Measurements from ENCODE around the gene SLC6A13.

Gene SLC6A13

DNA sequence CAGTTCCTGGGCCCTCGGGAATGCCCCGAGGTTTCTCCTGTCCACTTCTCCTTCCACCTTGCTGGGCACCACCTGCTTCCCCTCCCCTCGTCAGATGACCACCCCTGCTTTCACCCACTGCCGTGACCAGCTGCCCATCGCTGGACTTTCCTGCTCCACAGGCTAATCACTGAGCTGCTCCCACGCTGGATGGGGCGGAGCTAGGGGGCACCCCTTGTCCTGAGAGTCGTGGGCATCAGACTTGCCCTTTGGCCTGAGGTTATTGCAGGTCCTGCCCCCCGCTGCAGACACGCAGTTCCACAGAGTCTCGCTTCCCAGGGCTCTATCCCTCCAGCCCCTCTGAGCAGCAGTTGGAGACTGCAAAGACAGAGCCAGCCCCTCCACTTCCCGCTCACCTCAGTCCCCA lies 49.1 kb downstream of the SLC6A13 start:
- DNase-seq: no peak

DNA sequence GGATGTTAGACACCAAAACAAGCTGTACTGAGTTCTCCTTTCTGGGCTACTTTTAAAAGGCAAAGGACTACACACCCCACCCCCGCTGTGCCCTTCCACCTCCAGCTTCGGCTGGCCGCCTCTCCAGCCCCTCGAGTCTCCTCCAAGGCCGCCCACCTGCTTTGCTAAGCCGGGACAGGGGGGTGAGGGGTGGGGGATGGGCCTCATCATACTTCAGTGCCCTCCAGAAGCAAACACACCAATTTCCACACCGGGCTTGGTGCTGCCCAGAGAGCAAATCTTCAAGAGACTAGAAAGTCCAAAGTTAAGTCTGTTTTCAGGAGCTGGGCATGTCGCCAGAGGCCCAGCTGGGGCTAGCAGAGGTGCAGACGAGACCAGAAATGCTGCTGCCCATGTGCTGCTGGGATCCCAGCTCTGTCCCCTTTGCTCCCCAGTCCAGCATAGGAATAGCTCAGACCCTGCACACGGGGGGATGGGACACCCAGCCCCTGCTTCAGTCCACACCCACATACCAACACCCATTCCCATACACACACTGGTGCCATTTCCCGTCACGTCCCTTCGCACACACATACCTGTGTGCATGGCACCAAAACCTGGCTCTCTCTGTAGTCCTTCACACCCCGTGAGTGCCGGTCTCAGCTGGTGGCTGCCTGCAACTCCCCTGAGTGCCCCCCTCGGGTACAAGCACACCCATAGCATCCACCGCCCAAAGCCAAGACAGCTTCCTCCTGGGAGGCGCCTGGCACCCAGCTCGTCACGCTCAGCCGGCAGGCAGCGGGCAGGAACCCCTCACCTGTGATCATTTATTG lies 49.7 kb downstream of the SLC6A13 start:
- no peak for DNase-seq

DNA sequence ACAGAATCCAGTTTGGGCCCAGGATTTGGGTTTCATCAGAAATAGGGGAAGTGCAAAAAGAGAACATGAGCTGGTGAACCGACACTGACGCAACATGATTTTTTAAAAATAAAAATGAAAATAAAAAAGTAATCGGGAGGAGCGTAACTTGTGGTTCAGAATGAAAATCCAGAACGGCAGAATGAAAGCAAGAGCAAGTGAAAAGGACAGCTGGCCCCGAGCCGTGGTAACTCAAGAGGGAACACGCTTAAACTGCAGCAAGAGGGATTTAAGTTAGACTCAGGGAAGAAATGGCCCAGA lies 50.3 kb downstream of the SLC6A13 start:
- DNase-seq: no peak

DNA sequence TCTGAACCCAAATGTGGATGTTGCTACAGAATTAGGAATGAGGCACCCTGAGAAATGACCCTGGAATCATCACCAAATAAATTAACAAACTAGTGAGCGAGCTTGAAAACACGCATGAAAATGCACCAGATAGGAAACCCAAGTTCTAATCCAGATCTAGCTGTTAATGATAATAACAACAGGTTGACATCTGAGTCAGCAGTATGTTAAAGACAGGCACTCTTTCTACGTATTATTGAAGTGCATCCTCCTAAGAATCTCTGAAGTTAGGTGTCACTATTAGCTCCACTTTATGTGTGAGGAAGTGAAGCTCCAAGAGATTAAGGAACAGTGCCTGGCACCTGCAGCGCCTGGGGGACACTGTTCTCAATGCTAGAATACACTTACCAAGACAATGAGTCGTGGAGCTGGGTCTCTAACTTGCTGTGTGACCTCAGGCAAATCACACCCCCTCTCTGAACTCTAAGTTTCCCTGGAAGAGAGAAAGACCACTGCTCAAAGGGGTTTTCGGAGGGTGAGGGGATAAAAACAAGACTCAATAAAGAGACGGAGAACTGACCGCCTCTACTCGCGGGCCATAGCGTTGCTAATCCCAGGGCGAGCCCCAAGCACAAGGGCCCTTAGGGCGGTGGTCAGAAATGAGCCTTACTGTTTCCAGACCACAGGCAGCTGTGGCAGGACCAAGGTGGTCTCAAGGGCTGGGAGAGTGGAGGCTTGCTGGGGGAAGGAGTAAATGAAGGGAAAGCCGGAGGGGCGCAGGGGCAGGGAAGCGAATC lies 50.8 kb downstream of the SLC6A13 start:
- DNase-seq: no peak

DNA sequence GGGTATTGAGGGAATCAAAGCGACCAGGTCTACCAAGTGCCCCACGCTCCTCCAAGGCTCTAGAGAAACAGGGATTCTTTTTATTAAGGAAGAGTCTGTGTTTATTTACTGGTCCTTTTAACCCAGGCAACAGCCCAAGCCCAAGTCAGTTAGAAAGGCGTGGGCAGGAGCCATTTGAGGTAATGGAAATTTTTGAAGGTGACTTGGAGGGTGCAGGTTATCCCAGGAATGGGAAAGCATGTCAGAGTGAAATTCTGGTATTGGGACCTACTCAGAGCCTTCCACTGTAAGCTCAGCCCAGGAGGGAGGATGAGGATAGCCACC lies 51.5 kb downstream of the SLC6A13 start:
- DNase-seq: no peak

DNA sequence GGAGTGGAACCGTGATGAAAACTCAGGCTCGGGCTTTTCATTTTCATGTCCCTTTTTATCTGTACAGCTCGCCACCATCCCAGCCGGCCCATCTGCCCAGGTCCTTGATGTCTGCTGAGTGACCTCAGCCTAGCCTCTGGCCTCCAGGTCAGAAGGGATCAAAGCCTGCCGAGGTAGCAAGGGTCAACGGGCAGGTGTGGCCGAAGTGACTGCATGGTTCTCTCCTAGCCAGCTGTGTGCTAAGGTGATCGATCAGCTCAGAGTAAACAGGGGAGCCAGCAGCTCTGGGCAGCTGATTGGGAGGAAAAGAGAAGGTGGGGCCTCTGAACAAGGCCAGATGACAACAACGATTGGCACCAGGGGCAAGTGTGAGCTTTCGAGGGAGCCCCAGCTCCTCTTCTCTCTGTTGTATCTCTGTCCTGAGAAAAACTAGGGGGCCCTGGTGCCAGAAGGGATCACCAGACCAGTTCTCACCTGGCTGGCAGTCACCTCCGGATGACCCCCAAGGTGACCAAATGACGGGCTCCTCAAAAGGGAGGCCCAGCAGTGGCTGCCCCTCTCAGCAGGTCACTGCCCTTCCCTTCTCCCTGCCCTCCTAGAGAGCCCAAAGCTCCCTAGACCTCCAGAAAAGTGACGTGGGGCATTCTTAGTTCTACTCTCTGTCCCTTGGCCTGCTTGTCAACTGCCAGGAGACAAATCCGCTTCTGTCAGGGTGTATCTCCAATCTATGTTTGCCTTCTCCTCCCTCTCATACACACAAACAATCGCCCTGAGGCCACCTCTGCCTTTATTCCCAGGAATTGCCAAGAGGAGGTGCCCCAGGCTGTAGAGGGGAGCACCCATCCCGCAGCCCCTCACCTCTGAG lies 52.1 kb downstream of the SLC6A13 start:
- DNase-seq: no peak

DNA sequence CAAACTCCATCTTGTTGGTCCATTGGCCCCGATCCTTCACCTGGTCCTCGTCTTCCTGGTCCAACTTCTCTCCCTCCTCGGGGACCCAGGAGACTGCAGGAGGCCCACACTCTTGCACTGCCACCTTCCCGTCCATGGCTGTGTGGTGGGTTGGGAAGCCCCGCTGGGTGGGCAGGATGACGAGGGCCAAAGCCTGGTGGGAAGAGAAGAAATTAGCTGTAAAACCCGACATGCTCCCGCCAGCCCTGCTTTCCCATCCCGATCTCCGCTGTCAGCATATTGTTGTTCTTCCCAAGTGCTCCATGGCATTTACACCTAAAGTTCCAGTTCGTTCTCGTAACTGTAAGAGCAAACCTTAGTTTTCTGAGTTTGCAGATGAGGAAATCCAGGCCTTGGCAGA lies 52.8 kb downstream of the SLC6A13 start:
- DNase-seq: no peak

DNA sequence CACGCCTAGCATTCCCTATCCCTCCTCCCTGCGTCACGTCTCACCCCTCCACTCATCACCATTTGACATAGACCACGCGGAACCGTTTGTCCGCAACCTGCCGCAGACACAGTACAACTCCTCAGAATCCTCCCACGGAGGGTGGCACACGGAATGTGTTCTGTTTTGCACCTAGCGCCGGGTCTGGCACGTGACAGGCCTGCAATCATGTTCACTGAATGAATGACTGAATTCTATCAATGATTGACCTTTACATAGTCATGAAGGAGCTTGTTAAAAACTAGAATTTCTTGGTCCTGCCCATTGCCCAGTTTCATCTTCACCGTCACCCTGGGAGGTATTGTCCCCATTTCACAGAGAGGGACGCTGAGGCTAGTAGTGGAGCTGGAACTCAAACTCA lies 53.4 kb downstream of the SLC6A13 start:
- no peak for DNase-seq

DNA sequence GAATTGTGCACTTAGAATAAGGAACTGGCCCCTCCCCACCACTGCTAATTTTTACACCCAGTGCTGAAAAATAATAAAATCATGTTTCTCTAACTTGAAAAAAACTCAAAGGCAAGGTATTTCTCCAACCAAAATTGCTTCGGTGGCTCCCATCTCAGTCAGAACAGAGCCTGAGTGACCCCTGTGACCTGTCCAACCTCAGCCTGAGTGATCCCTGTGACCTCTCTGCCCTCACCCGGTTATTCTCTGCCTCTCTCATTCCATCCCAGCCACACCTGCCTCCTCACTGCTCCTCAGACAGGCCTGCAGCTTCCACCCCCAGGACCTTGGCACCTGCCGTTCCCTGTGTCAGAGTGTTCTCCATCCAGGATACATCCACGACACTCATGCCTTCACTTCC lies 53.8 kb downstream of the SLC6A13 start:
- no peak for DNase-seq

DNA sequence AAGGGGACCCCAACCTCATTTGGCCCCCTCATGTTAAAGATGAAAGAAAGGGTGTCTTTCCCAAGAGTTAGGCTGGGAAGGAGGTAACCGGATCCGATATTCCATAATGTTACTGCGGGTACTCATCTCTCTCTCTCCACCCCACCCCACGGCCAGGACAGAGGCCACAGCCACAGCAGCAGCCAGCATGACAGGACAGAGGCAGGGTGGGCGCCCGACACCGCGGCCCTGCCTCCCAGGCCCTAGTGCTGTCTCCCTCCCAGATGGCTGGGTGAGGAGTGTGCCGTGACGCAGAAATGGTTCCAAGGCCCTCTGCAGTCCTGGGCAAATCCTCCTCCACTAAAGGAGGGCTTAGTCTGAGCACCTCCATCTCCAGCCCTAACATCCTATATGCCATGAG lies 54.8 kb downstream of the SLC6A13 start:
- no peak for DNase-seq

DNA sequence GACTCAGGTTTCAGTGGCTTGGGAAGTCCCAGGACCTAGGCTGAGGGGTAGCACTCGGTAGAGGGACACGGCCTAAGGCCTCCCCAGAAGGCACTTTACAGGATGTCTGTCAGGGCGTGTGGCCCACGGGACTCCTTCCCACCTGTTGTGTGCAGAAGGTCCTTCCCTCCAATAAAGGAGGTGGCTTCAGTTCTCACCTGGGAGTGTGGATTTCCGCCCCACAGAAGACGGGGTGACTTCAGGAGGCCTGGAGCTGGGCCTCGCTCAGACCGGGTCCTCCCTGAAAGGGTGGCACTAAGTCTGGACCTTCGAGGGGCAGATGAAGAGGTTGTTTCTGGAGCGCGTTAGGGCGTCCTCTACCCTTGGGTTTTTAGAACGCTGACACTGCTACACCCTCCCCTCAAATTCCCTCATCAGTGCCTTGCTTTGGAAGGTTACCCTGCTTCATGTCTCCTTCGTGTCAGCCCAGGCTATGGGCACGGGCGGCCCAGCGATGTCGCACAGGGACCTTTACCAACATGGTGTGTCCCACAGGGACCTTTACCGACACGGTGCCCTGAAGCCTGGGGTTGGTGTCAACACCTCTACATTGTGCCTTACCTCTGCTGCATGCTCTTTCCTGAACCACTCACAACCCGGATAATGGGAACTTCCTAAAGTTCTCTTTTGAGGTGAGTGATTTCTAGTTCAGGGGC lies 55.7 kb downstream of the SLC6A13 start:
- no peak for DNase-seq

DNA sequence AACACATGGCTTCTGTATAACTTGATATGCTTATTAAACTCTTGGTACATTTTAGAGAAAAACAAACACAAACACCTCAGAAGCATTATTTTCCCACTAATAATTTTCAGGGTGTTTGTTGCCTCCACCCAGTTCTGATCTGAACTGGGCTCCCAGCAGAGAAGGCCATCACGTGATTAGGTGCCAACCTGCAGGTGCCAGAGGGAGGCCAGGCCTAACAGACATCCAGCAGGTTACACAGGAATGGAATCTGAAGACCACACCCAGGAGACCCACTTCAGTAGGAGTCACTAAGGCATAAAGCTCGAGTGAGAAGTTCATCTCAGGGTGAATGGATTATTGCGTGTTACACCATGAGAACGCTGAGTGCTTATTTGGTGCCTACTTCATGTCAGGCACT lies 57.6 kb downstream of the SLC6A13 start:
- DNase-seq: no peak

DNA sequence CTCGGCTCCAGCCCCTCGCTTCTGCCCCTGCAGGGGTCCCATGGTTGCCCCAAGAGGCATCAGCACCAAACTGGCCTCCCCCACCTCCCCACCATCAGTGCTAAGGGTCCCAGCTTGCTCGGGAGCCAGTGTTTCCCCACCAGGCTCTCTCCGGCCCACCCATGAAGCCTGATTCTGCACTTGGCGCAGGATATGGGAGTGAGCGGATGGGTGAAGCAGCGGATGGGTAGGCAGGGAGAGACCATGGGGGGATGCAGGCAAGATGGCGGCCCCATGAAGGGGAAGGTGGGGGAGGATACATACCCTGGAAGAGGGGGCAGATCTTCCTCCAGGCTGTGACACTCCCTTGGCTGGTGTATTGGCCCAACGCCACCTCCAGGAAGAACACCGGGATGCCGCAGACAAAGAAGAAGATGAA lies 58.4 kb downstream of the SLC6A13 start:
- DNase-seq: no peak

DNA sequence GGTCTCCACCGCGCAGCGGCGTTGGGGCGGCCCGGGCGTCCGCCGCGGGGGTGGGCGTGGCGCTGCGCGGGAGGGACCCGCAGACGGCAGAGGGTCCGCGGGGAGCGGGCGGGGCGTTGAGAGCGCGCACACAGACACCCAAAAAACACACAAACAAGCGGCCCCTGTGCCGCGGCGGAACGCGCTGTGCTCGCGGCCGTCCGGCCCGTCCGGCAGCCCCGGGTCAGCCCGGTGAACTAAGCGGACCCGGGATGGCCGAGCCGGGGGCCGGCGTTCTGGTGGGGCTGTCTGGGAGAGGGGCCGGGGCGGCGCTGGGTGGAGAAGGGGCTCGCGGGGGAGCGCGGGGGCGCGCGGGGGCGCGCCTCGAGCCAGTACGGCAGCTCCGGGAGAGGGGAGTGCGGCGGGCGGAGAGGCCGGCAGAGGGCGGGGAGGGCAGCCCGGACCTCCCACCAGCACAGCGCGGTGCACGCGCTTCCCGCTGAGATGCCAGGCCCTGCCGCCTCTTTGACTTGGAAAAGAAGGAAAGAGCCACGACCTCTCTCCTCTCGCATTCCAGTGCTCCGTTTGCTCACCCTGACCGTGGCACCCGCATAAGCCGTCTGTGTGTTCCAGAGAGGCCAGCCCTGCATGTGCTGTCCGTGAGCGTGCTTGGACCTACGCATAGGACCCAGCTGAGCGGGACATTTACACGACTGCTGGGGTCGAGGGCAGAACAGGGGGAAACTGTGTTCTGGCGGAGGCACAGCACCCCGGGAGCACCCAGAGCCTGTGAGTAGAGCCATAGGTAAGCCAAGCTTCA lies 59.0 kb downstream of the SLC6A13 start:
- no peak for DNase-seq

DNA sequence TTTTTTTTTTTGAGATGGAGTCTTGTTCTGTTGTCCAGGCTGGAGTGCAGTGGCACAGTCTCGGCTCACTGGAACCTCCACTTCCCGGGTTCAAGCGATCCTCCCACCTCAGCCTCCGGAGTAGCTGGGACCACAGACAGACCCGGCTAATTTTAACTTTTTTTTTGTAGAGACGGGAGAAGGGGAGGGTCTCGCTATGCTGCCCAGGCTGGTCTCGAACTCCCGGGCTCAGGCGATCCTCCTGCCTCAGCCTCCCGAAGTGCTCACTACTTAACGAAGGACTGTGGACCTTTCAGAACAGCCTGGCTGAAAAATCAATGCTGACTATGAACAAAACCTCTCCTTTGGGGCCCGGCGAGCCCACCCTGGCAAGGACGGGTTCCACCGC lies 59.6 kb downstream of the SLC6A13 start:
- DNase-seq: no peak

DNA sequence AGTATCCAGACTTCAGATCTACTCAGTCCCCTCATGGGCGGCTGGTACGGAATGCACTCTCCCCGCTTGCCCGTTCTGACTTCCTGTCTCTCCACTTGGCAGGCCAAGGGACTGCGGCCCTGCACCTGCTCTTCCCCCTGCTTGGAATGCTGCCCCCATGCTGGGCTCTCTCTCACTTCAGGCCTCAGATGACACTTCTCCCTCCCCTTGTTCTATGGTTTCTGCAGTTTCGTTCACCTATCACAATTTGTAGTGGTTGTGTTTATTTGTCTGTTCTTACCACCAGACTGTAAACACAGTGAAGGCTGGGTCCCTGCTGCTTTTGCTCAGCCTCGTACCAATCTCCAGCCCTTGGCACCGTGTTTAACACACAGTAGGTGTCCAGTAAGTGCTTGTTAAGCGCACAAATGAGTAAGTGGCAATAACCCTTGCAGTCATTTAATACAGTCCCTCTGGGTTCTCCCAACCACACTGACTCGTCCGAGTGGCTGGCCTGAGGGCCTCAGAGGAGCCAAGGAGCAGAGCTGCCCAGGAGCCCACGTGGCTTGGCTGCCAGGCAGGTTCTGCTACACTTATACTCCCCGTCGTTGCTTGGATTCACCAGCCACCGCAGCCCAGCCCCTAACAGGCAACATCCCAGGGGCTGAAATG lies 60.4 kb downstream of the SLC6A13 start:
- no peak for DNase-seq

DNA sequence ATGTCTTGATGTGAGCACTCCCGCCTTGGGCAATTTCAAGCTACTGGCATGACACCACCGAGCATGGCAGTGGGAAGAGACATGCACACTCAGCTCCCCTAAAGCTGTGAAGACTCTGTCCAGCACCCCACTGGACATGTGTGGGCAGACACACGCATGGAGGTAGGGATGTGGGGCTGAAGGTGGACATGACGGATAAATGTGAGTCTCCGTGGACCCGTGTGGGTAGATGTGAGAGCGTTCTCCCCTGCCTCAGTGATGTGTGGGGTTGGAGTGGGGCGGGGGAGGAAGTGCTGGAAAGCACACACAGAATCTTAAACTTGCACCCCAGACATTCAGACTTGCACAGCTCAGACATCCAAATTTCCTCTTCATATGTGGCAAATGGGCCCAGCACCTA lies 61.3 kb downstream of the SLC6A13 start:
- no peak for DNase-seq

DNA sequence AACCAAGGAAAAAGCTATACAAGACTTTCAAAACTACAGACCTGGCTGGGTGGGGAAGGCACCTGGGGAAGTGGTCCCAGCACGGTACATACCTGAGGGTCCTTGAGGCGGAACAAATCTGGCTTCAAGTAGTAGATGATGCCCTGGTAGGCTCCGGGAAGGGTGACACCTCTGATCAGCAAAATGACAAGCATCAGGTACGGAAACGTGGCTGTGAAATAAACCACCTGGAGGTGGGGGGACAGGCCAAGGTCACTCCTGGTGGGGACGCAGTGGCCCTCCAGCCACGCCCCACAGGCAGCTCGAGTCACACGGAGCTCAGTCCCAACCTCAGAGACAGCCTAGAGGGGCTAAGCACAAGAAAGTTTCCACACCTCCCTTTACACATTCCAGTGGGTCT lies 63.9 kb downstream of the SLC6A13 start:
- no peak for DNase-seq

DNA sequence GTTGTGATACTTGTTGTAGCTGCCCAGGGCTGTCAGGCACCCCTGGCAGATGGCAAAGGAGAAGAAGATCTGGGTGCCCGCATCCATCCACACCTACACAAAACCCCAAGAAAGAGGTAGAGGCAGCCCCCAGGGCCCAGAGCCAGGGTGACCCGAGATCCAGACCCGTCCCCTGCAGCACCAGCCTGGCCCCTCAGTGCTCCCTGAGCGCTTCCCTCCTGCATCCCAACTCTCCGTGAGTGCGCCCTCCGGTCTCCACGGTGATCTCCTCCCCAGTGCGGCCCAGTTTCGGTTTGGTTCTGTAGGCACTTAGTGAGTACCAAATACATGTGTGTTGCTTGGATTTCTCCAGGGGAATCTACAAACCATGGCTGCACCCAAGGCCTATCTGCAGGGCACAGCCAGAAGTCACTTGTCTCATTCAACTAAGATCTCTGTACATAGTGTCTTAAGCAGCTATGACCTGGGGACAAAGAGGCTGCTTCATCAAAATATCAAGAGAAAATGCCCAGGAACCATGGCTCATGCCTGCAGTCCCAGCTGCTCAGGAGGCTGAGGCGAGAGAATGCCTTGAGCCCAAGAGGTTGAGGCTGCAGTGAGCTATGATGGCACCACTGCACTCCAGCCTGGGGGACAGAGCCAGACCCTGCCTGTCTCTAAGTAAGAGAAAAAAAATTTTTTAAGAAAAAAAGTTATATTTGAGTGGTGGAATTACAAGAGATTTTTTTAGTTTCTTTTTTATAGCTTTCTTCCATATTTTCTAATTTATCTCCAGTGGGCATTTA lies 64.5 kb downstream of the SLC6A13 start:
- no peak for DNase-seq

DNA sequence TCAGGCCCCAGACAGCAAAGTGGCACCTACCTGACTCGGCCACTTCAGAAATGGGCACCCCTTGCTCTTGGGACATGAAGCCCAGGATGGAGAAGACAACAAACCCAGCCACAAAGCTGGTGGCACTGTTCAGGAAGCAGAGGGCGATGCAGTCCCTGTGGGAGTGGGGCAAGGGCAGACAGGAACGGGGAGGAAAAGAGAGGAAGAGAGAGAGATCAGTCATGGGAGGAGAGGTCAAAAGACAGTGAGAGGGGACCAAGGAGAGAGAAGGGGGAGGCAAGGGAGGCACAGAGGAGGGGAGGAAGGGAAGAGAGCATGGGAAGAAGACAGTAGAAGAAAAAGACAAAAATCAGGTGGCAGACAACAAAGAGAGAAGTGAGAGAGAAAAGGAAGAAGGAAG lies 65.3 kb downstream of the SLC6A13 start:
- no peak for DNase-seq

DNA sequence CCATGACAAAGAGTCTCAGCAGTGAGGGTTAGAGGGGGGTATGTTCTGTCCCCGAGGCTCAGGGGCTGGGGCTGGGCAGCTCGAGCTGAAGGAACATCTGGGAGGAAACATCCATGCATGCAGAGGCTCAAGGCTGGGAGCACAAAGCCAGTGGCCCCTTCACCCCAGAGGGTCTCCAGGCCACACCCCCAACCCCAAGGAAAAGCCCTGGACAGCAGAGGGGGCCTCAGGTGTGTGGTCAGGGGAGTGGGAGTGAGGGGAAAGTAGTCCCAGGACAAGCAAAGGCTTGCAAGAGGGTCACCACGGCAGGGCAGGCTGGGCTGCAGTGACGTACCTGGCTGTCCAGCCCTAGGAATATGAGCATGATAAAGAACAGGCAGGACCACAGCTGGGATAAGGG lies 66.2 kb downstream of the SLC6A13 start:
- no peak for DNase-seq

Measured in activated naive CD4-positive, alpha-beta T cell (primary cell).